Ureter (tissue), 1 donor: ENCODE measurements around the gene TFDP3. TPM values are rescaled to one million over a fixed set of nuclear protein-coding genes. Genes with fewer than 3 reads are reported as not detected.

Source experiments
- DNase-seq: peaks from one replicate; pipeline ENCODE4 v3.0.0-alpha.2; 2020; ENCODE audit warnings: low spot score
- total RNA-seq: library from RNA; stranded (reverse); gene quantifications from one replicate; pipeline ENCODE4 v1.2.4, GENCODE V29; 2023
- donor health status: DM: yes; HTN: yes; CAD: no.

The TFDP3 gene
- total RNA-seq, 1 donor from 2014 or later = not detected

DNA sequence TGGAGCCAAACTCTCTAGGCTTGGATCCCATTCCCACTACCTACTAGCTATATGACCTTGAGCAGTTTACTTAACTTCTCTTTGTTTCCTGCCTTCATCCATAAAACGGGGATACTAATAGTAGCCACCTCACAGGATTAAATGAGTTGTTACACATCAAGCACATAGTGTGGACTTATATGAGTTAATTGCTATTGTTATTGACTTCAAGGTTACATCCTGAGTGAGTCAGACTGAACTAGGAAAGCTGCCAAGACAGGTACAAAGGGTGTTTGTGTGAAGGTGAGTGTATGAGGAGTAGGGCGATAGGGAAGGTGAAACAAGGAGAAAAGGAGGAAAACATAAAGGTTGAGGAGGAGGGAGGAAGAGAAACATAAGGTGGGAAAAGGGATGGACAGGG, 32.2 kb downstream of the TFDP3 start:
- no peak for DNase-seq

DNA sequence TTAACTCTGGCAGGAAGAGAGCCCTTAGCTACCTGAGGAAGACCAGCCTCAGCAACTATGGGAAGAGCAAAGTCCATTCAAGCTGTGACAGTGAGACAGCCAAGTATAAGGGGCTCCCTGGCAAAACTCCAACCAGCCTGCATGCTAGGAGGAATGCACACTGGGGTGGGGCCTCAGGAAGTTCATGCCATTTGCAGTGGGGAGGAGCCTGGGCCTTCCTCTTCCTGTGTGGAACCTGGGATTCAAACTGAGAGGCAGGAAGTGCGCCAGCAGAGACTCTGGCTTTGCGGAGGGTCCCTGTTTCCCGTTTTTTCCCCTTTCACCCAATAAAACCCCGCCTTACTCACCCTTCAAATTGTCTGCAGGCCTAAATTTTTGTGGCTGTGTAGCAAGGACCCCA, 33.0 kb downstream of the TFDP3 start:
- DNase-seq = no peak

DNA sequence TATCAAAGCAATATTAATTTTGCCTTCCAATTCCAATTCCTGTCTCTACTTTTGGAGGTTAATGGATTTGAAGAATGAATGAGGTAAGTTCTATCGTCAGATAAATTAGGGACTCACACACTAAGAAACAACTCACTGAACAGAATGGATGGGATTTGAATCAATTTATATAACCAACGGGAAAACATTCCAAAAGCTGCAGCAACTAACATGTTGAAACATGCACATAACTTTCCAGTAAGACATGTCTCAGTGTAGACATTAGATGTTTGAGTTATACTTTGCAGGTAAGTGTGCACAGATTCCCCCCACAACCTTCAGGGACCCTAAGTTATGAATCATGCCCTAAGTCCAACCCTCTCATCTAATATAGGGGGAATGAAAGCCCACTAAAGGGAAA, 34.3 kb downstream of the TFDP3 start:
- no peak for DNase-seq

DNA sequence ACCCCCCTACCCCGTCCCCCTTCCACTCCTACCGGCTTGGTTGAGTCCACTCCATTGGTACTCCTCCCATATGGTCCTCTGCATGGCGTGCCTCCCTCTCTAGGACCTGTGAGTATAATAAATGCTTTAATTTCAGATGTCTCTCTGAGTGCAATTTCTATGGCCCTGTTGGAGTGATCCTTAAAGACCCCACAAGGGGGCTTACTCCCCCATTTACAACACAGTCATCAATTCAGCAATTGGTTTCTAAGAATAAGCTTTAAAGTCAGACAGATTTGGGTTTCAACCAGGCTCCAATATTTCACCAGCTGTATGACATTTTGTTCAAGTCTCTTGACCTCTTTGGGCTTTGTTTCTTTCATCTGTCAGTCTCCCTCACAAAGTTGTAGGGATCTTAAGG, 38.7 kb downstream of the TFDP3 start:
- no peak for DNase-seq

DNA sequence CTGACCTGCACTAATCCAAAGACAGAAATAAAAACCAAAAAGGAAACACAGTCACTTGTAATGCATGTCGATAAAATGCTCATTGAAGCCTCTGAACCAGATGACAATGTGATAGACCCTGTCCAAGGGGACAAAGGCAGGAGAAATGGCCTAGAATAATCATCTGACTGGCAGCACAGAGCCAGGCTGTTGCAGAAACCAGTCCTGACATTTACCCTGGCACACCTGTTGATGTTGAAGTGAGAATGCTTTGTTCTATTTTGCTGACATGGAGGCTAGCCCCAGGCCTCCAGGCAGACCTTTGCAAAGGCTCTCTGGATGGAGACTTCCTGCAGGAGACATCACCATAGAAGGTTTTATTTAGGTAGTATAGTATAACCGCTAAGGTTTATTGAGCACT, 41.0 kb downstream of the TFDP3 start:
- no peak for DNase-seq

DNA sequence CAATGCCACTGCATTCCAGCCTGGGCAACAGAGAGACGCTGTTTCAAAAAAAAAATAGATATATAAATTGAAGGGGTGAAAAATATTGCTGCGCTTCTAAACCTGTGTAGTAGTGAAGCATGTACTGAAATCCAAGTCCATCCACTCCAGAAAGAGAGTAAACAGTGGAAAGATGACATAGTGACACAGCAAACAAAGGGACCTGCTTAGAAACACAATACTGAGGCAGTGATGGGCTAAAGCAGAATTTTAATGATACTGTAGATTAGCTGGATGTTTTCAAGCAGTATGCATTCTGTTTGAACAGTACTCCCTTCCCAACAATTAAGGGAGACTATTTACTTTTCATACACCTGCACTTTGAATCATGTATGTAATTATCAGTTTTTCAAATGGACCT, 42.5 kb downstream of the TFDP3 start:
- DNase-seq = no peak

DNA sequence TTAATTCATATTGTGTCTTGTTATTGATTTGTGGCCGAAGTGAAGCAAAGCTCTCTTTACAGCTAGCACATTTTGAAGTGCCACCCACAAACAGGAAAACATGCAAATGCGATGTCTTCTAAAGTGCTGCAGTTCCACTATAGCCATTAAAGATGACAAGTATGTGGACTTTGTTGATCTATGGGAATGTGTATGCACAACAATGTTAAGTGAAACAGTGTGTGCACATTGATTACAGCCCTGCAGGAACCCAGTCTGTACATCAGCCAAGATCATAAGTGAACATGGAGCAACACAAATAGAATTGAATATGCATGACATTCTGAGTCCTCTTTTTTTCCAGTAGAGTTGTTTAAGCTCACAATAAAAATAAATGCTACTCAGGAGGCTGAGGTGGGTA, 43.0 kb downstream of the TFDP3 start:
- no peak for DNase-seq

DNA sequence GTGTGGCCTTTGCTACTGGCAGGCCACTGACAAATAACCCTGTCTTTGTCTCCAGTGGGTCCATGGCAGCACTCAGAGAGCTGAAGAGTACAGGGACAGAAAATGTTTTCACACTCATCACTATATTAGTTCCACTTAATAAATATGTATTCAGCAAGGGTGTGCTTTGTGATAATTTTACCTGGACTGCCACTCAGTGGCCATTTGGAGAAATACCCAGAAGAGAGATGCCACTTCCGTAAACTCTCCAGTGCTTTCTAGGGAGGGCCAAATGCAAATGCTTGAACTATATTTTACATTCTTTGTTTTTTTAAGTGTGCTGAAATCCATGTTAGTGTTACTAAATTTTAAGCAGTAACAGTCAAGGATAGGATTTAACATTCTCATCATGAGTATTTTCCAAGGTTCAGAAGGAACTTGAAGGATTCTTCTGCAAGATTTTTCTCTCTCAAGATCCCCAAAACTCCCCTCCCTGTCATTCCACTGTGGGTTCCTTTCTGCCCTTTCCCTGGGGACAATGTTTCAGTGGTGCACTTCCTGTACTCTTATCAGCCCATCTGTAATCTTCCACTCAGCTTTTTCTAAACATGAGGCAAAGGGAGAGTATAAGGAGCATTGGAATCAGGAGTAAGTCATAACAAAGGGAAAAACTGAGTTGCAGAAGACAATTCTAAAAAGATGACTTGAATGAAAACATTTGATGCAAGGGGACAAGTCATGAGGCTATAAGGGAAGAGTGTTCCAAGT, 46.0 kb downstream of the TFDP3 start:
- no peak for DNase-seq

Other genes starting within 250 kb of the TFDP3 start
- not detected for gene USP26, start 121.2 kb downstream of the TFDP3 start, total RNA-seq
- 8.0 TPM for gene GPC4, start 197.1 kb upstream of the TFDP3 start, total RNA-seq